ENCODE measurements around the gene ADGRV1.
"Not testable (repeated sequence)": the region's sequence is repeated elsewhere in the genome, so short reads cannot be mapped to it uniquely, and the experiment has no call there.

The ADGRV1 gene

DNA sequence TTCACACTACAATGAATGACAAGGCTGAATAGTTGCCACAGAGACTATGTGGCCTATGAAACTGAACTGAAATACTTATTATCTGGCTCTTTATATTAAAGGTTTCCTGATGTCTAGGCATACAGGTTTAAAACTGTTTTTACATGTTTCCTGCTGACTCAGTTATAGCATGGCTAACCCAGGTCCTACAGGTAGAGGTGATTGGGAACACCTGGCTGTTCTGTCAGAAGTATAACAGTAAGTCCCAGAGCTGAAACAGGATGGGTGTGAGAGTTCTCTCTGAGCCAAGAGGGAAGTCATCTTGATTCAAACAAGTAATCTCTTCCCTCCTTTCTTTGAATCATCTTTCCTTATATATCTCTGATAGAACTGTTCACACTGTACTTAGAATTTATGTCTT is 4.9 kb upstream of the ADGRV1 start:
- no peak for DNase-seq

DNA sequence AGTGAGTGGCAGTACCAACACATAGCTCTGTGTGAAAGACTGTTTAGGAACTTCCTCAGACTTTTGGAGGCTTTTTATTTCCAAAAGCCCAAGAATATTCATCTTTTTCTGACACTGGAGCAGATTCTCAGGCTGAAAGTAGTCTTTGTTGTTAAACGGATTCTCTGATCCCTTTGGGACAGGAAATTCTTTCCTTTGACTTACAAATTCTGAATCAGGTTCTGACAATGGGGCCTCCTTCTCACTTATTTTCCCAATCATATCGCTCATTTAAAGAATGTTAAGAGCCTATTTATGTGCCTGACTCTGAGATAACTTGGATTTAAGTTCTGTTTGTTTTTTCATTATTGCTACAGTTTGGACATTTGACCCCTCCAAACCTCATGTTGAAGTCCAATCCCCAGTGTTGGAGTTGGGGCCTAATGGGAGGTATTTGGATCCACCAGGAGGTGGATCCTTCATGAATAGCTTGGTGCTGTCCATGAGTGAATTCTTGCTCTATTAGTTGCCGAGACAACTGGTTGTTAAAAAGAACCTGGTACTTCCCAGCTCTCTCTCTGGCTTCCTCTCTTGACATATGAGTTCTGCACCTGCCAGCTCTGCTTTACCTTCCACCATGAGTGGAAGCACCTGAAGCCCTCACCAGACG is 4.1 kb upstream of the ADGRV1 start:
- DNase-seq: no peak

DNA sequence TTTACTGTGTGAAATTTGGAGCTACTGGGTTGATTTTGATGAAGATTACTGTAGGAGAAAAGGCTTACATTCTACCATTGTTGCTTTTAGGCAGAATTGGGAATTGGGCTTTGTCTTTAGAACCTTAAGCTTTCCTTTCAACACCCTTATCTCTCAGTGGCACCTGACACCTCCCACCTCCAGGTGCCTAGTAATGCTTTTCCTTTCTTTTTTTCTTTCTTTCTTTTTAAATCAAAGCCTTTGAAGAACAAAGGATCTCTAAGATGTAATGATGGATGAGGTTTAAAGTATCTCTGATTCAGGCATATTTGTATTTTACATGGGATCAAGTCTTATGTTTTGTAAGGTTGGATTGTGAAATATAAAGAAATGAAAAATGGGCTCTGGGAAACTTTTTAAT is 2.9 kb upstream of the ADGRV1 start:
- no peak for DNase-seq

DNA sequence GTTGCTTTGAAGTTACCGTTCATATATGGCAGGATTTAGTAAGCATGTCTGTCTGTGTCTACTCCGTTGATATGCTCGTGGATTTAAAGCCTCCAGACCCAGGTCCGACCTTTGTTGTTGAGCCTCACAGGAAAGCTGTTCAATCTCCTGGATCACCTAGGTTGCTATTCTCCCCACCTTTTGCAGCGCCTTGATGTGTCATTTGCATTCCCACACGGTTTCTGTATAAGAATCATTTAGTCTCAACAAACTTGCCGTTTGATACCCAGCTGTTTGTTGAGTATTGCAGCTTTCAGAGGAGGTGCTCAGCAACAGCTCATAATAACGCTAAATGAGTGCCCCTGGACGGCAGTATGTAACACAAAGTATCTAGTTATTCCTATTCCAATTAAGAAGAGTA is 1.2 kb upstream of the ADGRV1 start:
- no peak for DNase-seq

DNA sequence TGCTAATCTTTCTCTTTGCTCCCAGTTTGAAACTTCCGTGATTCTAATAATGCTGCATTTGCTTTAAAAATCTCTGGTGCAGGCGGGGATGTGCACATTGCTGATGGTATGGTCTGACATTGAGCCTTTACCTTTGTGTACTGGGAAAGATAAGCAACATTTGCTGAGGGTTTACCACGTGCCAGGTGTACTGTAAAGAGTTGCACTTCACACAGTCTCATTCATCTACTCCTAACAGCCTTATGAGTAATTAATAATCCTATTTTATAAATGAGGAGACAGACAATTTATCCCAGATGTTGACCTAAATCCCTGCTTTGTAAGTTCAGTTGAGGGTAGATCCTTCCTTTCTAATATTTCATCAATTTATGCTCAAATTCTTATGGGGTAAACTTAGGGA is 726 bp upstream of the ADGRV1 start:
- no peak for DNase-seq

DNA sequence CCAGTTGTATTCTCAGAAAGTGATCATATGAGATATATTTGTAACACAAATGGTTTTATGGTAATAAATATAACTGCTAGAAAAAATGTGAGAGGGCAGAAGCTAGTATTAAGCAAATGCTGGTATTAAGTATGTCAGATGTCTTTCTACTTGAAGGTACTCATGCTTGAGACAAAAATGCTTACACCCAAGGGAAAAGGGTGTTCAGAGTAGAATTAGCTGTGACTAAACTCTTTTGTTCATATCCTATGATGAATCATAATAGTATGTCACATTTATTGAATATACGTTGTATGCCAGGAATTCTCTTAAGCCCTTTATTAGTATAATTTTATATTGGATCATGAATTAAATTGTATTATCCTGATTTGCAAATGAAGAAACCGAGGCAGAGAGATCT is 2.2 kb downstream of the ADGRV1 start:
- DNase-seq: no peak

DNA sequence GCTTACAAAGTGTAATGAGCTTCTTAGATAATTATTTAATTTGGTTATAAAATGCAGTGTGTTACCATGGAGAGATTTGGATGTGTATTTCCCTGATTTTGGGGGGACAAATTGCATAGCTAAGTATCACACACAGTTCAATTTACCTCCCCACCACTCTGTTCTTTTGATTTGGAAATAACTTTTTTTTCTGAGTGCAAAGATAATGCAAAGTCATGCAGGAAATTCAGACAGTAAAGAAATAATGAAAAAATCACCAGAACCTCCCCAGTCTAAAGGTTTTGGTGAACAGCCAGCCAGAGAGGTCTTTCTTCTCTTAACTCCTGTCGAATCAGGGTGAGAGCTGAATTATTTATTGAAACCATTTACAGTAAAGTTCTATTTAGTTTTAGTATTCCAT is 3.2 kb downstream of the ADGRV1 start:
- DNase-seq: no peak

DNA sequence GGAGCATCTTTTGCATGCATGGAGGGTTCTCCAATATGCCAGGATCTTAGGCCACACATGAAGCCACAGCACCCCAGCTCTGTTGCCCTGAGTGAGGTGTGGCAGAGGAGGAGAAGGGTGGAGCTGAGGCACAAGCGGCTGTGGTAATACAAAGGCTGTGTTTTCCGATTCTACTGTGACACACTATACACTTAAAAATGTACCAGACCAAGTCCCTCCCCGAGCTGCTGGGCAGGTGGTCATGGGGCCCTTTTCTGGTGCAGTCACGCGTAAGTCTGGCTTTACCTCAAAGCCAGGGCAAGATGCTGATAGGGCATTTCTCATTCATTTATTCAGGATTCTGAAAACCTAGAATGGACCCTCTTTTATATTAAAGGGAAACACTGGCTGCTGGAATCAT is 3.7 kb downstream of the ADGRV1 start:
- no peak for DNase-seq

DNA sequence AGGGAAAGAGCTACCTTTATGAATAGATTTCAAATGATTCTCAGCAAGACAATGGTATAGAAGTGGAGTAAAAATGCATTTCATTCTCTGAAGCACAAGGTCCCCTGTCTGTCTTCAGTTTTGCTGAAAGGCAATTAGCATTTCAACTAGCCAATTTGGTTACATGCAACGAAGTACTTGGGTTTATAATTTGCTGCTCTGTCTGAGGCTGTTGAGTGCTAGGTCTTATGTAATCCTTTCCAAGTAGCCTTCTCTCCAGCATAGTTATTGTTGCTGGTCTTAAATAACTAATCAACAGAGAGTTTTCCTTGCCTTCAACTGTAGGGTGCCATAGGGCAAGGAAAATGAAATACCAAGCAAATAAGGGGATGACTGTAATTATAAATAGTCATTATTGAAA is 4.5 kb downstream of the ADGRV1 start:
- DNase-seq: no peak

DNA sequence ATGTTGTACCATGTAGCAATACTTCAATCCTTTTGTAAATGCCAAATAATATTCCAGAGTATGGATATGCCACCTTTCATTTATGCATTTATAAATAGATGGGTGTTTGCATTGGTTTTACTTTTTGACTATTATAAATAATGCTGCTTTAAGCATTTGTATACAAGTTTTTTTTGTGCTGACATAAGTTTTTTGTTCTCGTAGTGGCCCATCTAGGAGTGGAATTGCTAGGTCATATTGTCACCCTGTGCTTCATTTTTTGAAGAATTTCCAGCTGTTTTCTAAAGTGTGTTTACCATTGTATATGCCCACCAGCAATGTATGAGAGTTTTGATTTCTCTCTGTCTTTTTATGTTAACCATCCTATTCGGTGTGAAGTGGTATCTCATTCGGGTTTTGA is 6.9 kb downstream of the ADGRV1 start:
- no peak for DNase-seq

DNA sequence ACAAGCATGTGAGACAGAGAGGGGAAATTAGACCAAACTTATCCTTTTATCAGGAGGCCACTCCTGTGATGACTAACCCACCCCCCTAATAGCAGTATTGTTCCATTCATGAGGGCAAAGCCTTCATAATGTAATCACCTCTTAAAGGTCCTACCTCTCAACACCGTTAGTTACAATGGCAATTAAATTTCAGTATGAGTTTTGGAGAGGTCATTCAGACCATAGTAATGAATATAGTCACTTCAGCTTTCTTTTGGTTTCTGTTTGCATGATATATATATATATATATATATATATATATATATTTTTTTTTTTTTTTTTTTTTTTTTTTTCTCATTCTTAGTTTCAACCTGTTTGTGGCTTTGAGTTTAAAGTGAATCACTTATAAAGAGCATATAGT is 10.5 kb downstream of the ADGRV1 start:
- no peak for DNase-seq

DNA sequence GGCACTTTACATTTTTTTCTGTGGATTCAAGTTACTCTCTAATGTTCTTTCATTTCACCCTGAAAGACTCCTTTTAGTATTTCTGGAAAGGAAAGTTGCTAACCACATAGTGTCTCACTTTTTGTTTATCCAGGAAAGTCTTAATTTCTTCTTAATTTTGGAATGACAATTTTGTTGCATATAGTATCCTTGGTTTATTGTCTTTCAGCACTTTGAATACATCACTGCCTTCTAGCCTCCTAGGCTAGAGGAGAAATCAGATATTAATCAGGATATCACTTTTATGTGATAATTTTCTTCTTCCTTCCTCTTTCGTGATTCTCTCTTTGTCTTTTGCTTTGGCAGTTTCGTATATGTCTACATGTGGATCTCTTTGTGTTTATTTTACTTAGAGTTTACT is 11.4 kb downstream of the ADGRV1 start:
- no peak for DNase-seq

DNA sequence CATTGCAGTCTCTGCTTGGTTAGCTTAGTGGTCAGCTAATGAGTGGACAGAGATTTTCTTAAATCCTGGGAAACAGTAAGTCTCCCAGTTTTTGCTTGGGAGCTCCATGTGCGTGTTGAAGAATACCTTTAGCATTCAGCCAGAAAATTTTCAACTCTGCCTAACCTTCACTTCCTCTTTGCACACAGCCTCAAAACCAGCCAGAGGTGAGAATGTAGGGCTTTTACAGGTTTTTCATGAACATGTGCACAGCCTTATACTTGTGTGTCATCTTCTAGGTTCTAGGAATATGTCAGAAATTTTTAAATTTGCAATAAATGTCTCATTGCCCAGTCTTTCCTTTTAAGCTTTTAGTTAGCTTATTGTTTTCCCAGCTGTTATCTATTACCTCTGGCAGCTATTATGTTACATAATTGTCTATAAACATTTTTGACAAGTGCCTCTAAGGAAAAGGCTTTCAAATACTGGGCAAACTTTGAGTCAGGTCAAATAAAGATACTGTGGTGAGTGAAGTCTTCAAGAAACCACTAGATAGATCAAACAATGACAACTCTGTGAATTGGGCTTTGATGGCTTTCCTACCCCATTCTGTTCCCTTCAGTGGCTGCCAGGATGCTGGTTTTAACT is 12.7 kb downstream of the ADGRV1 start:
- no peak for DNase-seq

DNA sequence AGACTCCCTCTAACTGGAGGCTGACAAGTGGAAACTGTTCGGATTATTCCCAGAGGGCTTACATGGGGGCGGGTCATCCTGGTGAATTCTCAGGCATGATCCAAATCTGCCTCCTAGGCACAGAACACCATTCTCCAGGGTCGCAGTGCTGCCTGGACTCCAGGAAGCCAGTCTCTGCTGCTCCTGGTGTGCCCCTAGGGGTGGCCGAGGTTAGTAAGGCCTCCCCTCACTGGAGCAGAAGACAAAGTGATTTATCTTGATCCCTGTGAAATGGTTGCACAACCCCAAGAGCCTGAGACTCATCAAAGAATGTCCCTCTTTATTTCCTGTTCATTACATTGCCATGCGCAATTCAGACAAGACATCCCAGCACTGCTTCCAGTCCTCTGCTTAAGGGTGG is 17.1 kb downstream of the ADGRV1 start:
- no peak for DNase-seq

DNA sequence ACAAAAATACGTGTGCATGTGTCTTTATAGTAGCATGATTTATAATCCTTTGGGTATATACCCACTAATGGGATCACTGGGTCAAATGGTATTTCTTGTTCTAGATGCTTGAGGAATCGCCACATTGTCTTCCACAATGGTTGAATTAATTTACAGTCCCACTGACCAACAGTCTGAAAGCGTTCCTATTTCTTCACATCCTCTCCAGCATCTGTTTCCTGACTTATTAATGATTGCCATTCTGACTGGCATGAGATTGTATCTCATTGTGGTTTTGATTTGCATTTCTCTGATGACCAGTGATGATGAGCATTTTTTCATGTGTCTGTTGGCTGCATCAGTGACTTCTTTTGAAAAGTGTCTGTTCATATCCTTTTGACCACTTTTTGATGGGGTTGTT is 18.0 kb downstream of the ADGRV1 start:
- not testable (repeated sequence) for DNase-seq

DNA sequence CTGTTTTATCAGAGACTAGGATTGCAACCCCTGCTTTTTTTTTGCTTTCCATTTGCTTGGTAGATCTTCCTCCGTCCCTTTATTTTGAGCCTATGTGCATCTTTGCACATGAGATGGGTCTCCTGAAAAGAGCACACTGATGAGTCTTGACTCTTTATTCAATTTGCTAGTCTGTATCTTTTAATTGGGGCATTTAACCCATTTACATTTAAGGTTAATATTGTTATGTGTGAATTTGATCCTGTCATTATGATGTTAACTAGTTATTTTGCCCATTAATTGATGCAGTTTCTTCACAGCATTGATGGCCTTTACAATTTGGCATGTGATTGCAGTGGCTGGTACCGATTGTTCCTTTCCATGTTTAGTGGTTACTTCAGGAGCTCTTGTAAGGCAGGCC is 21.3 kb downstream of the ADGRV1 start:
- not testable (repeated sequence) for DNase-seq

DNA sequence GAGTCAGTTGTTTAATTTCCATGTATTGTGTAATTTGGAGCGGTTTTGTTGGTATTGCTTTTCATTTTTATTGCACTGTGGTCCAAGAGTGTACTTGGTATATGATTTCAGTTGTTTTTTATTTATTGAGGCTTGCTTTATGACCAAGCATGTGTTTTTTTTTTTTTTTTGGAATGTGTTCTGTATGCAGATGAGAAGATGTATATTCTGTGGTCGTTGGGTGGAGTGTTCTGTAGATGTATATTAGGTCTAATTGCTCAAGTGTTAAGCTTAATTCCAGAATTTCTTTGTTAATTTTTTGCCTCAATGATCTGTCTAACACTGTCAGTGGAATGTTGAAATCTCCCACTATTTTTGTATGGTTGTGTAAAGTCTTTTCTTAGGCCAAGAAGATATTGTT is 23.4 kb downstream of the ADGRV1 start:
- DNase-seq: no peak

DNA sequence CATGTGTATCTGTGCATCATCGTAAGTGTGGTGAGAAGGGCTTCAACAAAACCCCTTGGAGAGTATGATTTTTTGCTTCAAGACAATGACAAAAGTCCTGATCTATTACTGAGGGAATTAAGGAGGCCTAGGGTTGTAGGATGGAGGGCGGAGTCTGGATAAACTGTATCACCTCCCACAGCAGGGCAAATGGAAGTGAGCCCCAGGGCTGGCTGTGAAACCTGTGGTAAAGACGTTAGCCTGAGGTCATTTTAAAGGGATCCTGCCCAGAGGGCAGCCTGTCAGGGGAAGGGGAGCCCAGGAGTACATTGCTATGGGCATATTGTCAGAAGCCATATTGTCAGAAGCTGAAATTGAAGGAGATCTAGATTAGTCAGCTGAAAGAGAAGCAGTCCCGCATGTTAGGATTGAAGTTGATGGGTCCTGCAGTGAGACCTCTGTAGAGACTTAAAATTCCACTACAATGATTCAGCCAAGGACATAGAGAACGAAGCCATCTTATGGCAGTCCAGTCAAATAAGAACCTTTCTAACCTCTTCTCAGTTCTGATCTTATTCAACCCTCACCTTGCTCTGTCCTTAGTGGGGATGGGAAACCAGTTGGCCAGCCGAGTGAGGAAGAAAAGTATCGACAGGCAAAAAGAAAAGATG is 26.9 kb downstream of the ADGRV1 start:
- DNase-seq: no peak

DNA sequence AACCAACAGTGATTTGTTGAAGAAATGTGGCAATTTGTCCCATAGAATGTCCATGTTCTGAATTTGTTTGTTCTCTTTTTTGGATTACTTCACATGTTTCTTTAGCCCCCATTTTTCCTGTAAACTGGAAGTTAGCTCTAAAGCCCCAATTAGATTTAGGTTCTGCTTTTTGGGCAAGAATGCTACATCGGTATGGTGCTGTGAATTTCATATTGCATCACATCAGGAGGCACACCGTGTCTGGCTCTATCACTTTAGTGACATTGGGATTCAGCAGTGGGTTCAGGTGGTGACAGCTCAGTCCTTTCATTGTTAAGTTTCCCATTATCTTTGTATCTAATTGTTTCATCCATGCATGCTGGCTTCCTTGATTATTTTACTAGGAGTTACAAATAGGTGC is 27.9 kb downstream of the ADGRV1 start:
- DNase-seq: no peak

DNA sequence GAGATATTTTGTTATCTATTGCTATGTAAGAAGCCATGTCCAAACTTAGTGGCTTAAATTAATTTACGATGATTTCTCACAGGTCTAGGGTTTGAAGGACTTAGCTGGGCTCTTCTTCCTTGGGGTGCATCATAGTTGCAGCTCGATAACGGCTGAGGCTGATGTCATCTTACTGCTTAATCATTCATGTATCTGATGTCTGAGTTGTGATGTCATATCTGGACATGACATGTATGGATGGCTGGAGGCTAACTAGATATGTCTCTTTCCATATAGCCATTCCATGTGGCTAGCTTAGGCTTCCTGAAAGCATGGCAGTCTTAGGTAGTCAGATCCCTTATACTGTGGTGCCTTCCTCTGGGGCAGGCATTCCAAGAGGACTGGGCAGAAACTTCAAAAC is 31.6 kb downstream of the ADGRV1 start:
- DNase-seq: no peak

DNA sequence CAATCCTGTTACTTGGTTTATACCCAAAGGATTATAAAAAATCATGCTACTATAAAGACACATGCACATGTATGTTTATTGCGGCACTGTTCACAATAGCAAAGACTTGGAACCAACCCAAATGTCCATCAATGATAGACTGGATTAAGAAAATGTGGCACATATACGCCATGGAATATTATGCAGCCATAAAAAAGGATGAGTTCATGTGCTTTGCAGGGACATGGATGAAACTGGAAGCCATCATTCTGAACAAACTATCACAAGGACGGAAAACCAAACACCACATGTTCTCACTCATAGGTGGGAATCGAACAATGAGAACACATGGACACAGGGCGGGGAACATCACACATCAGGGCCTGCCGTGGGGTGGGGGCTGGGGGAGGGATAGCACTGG is 34.5 kb downstream of the ADGRV1 start:
- not testable (repeated sequence) for DNase-seq

DNA sequence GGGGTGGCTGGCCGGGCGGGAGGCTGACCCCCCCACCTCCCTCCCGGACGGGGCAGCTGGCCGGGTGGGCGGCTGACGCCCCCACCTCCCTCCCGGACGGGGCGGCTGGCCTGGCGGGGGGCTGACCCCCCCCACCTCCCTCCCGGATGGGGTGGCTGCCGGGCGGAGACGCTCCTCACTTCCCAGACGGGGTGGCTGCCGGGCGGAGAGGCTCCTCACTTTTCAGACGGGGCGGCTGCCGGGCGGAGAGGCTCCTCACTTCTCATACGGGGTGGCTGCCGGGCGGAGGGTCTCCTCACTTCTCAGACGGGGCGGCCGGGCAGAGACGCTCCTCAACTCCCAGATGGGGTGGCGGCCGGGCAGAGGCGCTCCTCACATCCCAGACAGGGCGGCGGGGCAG is 37.2 kb downstream of the ADGRV1 start:
- DNase-seq: not testable (repeated sequence)

DNA sequence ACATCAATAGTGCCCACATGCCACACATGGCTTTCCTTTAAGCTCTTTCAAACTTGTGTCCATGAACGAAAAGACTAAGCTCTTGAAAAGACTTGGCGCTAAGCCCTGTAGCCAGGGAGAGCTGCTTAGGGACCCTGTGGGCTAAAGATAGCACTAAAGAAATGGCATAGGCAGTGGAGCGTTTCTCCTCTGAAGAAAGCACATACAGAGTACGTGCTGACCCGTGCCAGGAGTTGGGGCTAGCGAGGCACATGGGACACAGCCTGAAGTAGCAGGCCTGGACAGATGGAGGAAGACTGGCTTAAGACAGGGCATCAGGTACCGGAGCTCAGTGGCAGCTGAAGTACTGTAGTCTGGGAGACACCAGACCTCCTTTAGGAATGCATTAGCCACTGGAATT is 39.7 kb downstream of the ADGRV1 start:
- DNase-seq: no peak

DNA sequence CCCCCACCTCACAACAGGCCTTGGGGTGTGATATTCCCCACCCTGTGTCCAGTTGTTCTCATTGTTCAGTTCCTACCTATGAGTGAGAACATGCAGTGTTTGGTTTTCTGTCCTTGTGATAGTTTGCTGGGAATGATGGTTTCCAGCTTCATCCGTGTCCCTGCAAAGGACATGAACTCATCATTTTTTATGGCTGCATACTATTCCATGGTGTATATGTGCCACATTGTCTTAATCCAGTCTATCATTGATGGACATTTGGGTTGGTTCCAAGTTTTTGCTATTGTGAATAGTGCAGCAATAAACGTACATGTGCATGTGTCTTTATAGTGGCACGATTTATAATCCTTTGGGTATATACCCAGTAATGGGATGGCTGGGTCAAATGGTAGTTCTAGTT is 41.7 kb downstream of the ADGRV1 start:
- not testable (repeated sequence) for DNase-seq

DNA sequence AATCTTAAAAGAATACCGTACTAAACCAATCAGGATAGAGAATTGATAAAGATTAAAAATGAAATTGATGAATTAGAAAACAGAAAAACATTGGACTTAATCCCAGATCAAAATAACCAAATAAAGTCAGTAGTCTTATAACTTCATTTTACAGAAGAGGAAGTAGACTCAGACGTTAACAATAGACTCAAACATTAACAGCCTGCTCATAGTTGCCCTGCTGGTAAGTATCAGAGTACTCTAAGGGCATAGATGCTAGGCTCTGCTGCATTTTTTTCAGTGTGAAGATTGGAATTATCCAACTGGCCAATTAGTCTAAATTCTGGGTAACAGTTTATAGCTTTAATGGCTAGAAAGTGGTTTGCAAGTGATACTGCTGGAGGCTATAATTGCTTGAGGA is 42.9 kb downstream of the ADGRV1 start:
- DNase-seq: no peak

Data from hematopoietic multipotent progenitor cell treated with erythropoietin and hydrocortisone succinate and interleukin-3 and kit ligand, for 8 days (in vitro differentiated cells).